Measurements from ENCODE around the gene SLAMF6.

SLAMF6 gene

GRCh38 chr1:160453443-160453842, 69.6 kb downstream of the SLAMF6 start:
- H3K9ac ChIP-seq (ENCODE audit: low read length): no peak overlapping the region
- H3K4me3 ChIP-seq (ENCODE audit: low read length): no peak overlapping the region
- H3K27me3 ChIP-seq (replicated peaks; ENCODE audit: insufficient read depth, low read length): no peaks in the 10 kb centered on the region
- no peaks in the 10 kb centered on the region for H3F3A ChIP-seq (ENCODE audit: insufficient read depth, low read length)
- no peak overlapping the region for H3K4me2 ChIP-seq (ENCODE audit: low read depth, low read length)
- no peaks in the 10 kb centered on the region for H3K4me1 ChIP-seq (ENCODE audit: low read length)
- no peak overlapping the region for H2AFZ ChIP-seq (ENCODE audit: low read length)
- H3K9me2 ChIP-seq (replicated peaks; ENCODE audit: insufficient read depth, low read length): no peaks in the 10 kb centered on the region
- no peak overlapping the region for H3K27ac ChIP-seq (ENCODE audit: low read length)
- no peaks in the 10 kb centered on the region for H4K20me1 ChIP-seq (ENCODE audit: insufficient read depth, low read length)
- no peaks in the 10 kb centered on the region for H3K9me3 ChIP-seq (replicated peaks; ENCODE audit: insufficient read depth, low read length)
- TF ChIP-seq CTCF (IDR thresholded peaks at IDR 0.05; ENCODE audit: low read length): no peak
- TF ChIP-seq EZH2phosphoT487 (IDR thresholded peaks at IDR 0.05; ENCODE audit: low read length): no peak
- TF ChIP-seq EZH2 (optimal IDR thresholded peaks at IDR 0.05; ENCODE audit: low read depth, low read length): no peak
- DNase-seq: no peak
- H3K36me3 ChIP-seq (replicated peaks; ENCODE audit: insufficient read depth, low read length): no peaks in the 10 kb centered on the region
- H3K79me2 ChIP-seq (ENCODE audit: low read length): no peaks in the 10 kb centered on the region

GRCh38 chr1:160451859-160452232, 71.2 kb downstream of the SLAMF6 start:
- Histone ChIP-seq H3K4me2 (ENCODE audit: low read depth, low read length) (no peak overlapping the region), H3K27me3 (replicated peaks; ENCODE audit: insufficient read depth, low read length) (no peaks in the 10 kb centered on the region), H4K20me1 (ENCODE audit: insufficient read depth, low read length) (no peaks in the 10 kb centered on the region), H3K4me3 (ENCODE audit: low read length) (no peak overlapping the region), H3K79me2 (ENCODE audit: low read length) (no peaks in the 10 kb centered on the region), H3K27ac (ENCODE audit: low read length) (no peak overlapping the region), H3K9me3 (replicated peaks; ENCODE audit: insufficient read depth, low read length) (no peaks in the 10 kb centered on the region), H3F3A (ENCODE audit: insufficient read depth, low read length) (no peaks in the 10 kb centered on the region), H3K36me3 (replicated peaks; ENCODE audit: insufficient read depth, low read length) (no peaks in the 10 kb centered on the region), H3K9me2 (replicated peaks; ENCODE audit: insufficient read depth, low read length) (no peaks in the 10 kb centered on the region), H3K4me1 (ENCODE audit: low read length) (no peaks in the 10 kb centered on the region), H3K9ac (ENCODE audit: low read length) (no peak overlapping the region), H2AFZ (ENCODE audit: low read length) (no peak overlapping the region)
- no peak for TF ChIP-seq EZH2 (optimal IDR thresholded peaks at IDR 0.05; ENCODE audit: low read depth, low read length)
- no peak for TF ChIP-seq CTCF (IDR thresholded peaks at IDR 0.05; ENCODE audit: low read length)
- no peak for TF ChIP-seq EZH2phosphoT487 (IDR thresholded peaks at IDR 0.05; ENCODE audit: low read length)
- DNase-seq: no peak

- Histone ChIP-seq H3K4me3 (ENCODE audit: low read length) (no peak overlapping the region), H3K36me3 (replicated peaks; ENCODE audit: insufficient read depth, low read length) (no peaks in the 10 kb centered on the region), H3K9ac (ENCODE audit: low read length) (no peak overlapping the region), H3F3A (ENCODE audit: insufficient read depth, low read length) (no peaks in the 10 kb centered on the region), H3K4me1 (ENCODE audit: low read length) (no peaks in the 10 kb centered on the region), H3K27me3 (replicated peaks; ENCODE audit: insufficient read depth, low read length) (no peaks in the 10 kb centered on the region), H3K27ac (ENCODE audit: low read length) (no peak overlapping the region), H2AFZ (ENCODE audit: low read length) (no peak overlapping the region), H3K4me2 (ENCODE audit: low read depth, low read length) (no peak overlapping the region), H3K79me2 (ENCODE audit: low read length) (no peaks in the 10 kb centered on the region), H3K9me3 (replicated peaks; ENCODE audit: insufficient read depth, low read length) (no peaks in the 10 kb centered on the region), H3K9me2 (replicated peaks; ENCODE audit: insufficient read depth, low read length) (no peaks in the 10 kb centered on the region), H4K20me1 (ENCODE audit: insufficient read depth, low read length) (no peaks in the 10 kb centered on the region)
- TF ChIP-seq CTCF (IDR thresholded peaks at IDR 0.05; ENCODE audit: low read length): no peak
- no peak for TF ChIP-seq EZH2phosphoT487 (IDR thresholded peaks at IDR 0.05; ENCODE audit: low read length)
- TF ChIP-seq EZH2 (optimal IDR thresholded peaks at IDR 0.05; ENCODE audit: low read depth, low read length): no peak
- DNase-seq: no peak
Observed at GRCh38 chr1:160451119-160451858, 71.8 kb downstream of the SLAMF6 start.
